ENCODE measurements around the gene TRABD2A. TPM values are rescaled to one million over a fixed set of nuclear protein-coding genes. Genes with fewer than 3 reads are reported as not detected.

The TRABD2A gene
- total RNA-seq, 2 experiments from 2014 or later = 166 to 170 TPM

GRCh38 chr2:84894131-84894586 is 13.3 kb upstream of the TRABD2A start:
- H3K27ac ChIP-seq (ENCODE audit: low read depth in 1 of 2, low read length in 2 of 2) = peak overlapping the region; percentile 59 to 76
- Mint-ChIP-seq H3K4me1 (ENCODE audit: low read depth) (peaks cover 61% of the 10 kb centered on the region), H3K9me3 (no peaks in the 10 kb centered on the region), H3K27me3 (no peaks in the 10 kb centered on the region), H3K36me3 (ENCODE audit: low read depth) (no peaks in the 10 kb centered on the region), H3K4me3 (peak overlapping the region; percentile 16), H3K27ac (peak overlapping the region; percentile 66)
- no peaks in the 10 kb centered on the region for H3K27me3 ChIP-seq (ENCODE audit: control insufficient read depth in 1 of 2, insufficient read depth in 2 of 2, low read length in 2 of 2)
- TF ChIP-seq CTCF (IDR thresholded peaks at IDR 0.05) = no peak
- peaks cover 44% of the 10 kb centered on the region for H3K4me1 ChIP-seq (ENCODE audit: insufficient read depth, low read length)
- no peaks in the 10 kb centered on the region for H3K36me3 ChIP-seq (ENCODE audit: insufficient read depth, low read length)
- POLR2A ChIA-PET = interaction anchor here (0.5 to 3.4 kb wide), 11 partner anchors 12 to 397 kb away, joined by 3 to 60 read pairs (median 4); partner anchors contain the start of gene TMSB10
- no peak overlapping the region for H3K4me3 ChIP-seq (ENCODE audit: low read length)
- DNase-seq (peak in 1 of 14 experiments; percentile 30), ATAC-seq (ENCODE audit: poor library complexity) (no peak)
- CTCF ChIA-PET = interaction anchor here (0.8 to 3.6 kb wide), 4 partner anchors 11 to 52 kb away, joined by 3 to 24 read pairs (median 10); partner anchors contain the start of gene TRABD2A
- no peaks in the 10 kb centered on the region for H3K9me3 ChIP-seq (ENCODE audit: control insufficient read depth in 1 of 2, insufficient read depth in 1 of 2, low read length in 2 of 2)
- intact Hi-C loops (cut with DNase I, micrococcal nuclease) = no loop called here

GRCh38 chr2:84891355-84892010 is 10.6 kb upstream of the TRABD2A start:
- POLR2A ChIA-PET = interaction anchor here (0.6 to 4.9 kb wide), 5 partner anchors 10 to 399 kb away, joined by 3 to 46 read pairs (median 4); partner anchors contain the start of gene TRABD2A
- TF ChIP-seq CTCF (IDR thresholded peaks at IDR 0.05) = no peak
- no peak overlapping the region for H3K4me3 Mint-ChIP-seq
- Histone ChIP-seq H3K36me3 (ENCODE audit: insufficient read depth, low read length) (no peaks in the 10 kb centered on the region), H3K4me1 (ENCODE audit: insufficient read depth, low read length) (peaks cover 49% of the 10 kb centered on the region), H3K27ac (ENCODE audit: low read depth in 1 of 2, low read length in 2 of 2) (no peak overlapping the region), H3K9me3 (ENCODE audit: control insufficient read depth in 1 of 2, insufficient read depth in 1 of 2, low read length in 2 of 2) (no peaks in the 10 kb centered on the region), H3K4me3 (ENCODE audit: low read length) (no peak overlapping the region), H3K27me3 (ENCODE audit: control insufficient read depth in 1 of 2, insufficient read depth in 2 of 2, low read length in 2 of 2) (no peaks in the 10 kb centered on the region)
- CTCF ChIA-PET = interaction anchor here (0.9 to 1.7 kb wide), 3 partner anchors 9 to 296 kb away, joined by 3 to 8 read pairs (median 3); no protein-coding TSS in a partner anchor
- no peaks in the 10 kb centered on the region for H3K27me3 Mint-ChIP-seq
- DNase-seq (no peak), ATAC-seq (ENCODE audit: poor library complexity) (no peak)
- peaks cover 64% of the 10 kb centered on the region for H3K4me1 Mint-ChIP-seq (ENCODE audit: low read depth)
- no peaks in the 10 kb centered on the region for H3K9me3 Mint-ChIP-seq
- intact Hi-C loops (cut with DNase I, micrococcal nuclease) = no loop called here
- H3K27ac Mint-ChIP-seq = peak overlapping the region; percentile 43
- no peaks in the 10 kb centered on the region for H3K36me3 Mint-ChIP-seq (ENCODE audit: low read depth)

- H3K4me1 Mint-ChIP-seq (ENCODE audit: low read depth) = peaks cover 48% of the 10 kb centered on the region
- peak in 4 of 14 experiments; percentile 32 to 54 (median 44) for DNase-seq
- CTCF ChIA-PET = interaction anchor here (0.5 to 6.4 kb wide), 4 partner anchors 10 to 148 kb away, joined by 4 to 50 read pairs (median 4); no protein-coding TSS in a partner anchor
Measured at GRCh38 chr2:84889332-84889731, 8.4 kb upstream of the TRABD2A start.

More at GRCh38 chr2:84889332-84889731, 8.4 kb upstream of the TRABD2A start:
- Mint-ChIP-seq H3K4me3 (peak overlapping the region; percentile 77), H3K36me3 (ENCODE audit: low read depth) (no peaks in the 10 kb centered on the region), H3K9me3 (no peaks in the 10 kb centered on the region), H3K27me3 (no peaks in the 10 kb centered on the region), H3K27ac (peak overlapping the region; percentile 93)
- no peaks in the 10 kb centered on the region for H3K27me3 ChIP-seq (ENCODE audit: control insufficient read depth in 1 of 2, insufficient read depth in 2 of 2, low read length in 2 of 2)
- intact Hi-C loops (cut with DNase I, micrococcal nuclease) = loop anchor here in 1 of 2 experiments (2.0 kb wide), 1 partner anchor 15 kb away; the partner anchor contains the start of gene TMSB10
- peak; percentile 16 for ATAC-seq (ENCODE audit: poor library complexity)
- TF ChIP-seq CTCF (IDR thresholded peaks at IDR 0.05) = no peak
- H3K27ac ChIP-seq (ENCODE audit: low read depth in 1 of 2, low read length in 2 of 2) = peak overlapping the region; percentile 75 to 76
- no peaks in the 10 kb centered on the region for H3K36me3 ChIP-seq (ENCODE audit: insufficient read depth, low read length)
- POLR2A ChIA-PET = interaction anchor here (0.5 to 4.9 kb wide), 16 partner anchors 9 to 389 kb away, joined by 3 to 123 read pairs (median 7); partner anchors contain the start of genes KCMF1, TMSB10 and TRABD2A
- H3K4me1 ChIP-seq (ENCODE audit: insufficient read depth, low read length) = peaks cover 34% of the 10 kb centered on the region
- H3K9me3 ChIP-seq (ENCODE audit: control insufficient read depth in 1 of 2, insufficient read depth in 1 of 2, low read length in 2 of 2) = no peaks in the 10 kb centered on the region
- peak overlapping the region; percentile 29 for H3K4me3 ChIP-seq (ENCODE audit: low read length)
